Left cardiac atrium (tissue), 4 donors: ENCODE measurements around the gene IFIT3. TPM values are rescaled to one million over a fixed set of nuclear protein-coding genes. Genes with fewer than 3 reads are reported as not detected.
A peak's percentile ranks its signal among the peaks of the same experiment; 100 is the strongest.
"Not testable (repeated sequence)": the region's sequence is repeated elsewhere in the genome, so short reads cannot be mapped to it uniquely, and the experiment has no call there.

Experiments used
- ATAC-seq, 2 donors: fragments of 200-7000 bp; cut with Tn5 transposase; one replicate each; pipeline ENCODE4 v1.9.1; 2020; ENCODE audit warnings: mild to moderate bottlenecking in 2 of 2, moderate library complexity in 2 of 2
- DNase-seq: peaks from one replicate; pipeline ENCODE4 v3.0.0-alpha.2; 2020
- intact Hi-C, 2 donors: fragments of 100-400 bp; cut with DNase I; formaldehyde crosslinking; loops; one replicate each; pipeline versions ENCODE4 v1.14.1 to v1.15.1; 2022 to 2023
- total RNA-seq, 2 donors: library from RNA; stranded (reverse); fragmentation: NEBNext Ultra II Directional; extraction: Animal tissue kit (Norgen Biotek cat#: 25700); gene quantifications; one replicate each; pipeline ENCODE4 v1.2.1, GENCODE V29; 2021
- donor health status: DM: no; HTN: yes; CAD: no.
- donor health status: DM: no; HTN: yes; CAD: no; lungs with severe emphysema.
- donor health status: DM: yes; HTN: yes; CAD: no.
- donor health status: Dilated cardiomyopathy.

The IFIT3 gene
- total RNA-seq, 2 donors from 2014 or later, result 8.6 to 19.9 TPM

GRCh38 chr10:89348481-89348880, 20.7 kb downstream of the IFIT3 start:
- no peak for ATAC-seq

DNA sequence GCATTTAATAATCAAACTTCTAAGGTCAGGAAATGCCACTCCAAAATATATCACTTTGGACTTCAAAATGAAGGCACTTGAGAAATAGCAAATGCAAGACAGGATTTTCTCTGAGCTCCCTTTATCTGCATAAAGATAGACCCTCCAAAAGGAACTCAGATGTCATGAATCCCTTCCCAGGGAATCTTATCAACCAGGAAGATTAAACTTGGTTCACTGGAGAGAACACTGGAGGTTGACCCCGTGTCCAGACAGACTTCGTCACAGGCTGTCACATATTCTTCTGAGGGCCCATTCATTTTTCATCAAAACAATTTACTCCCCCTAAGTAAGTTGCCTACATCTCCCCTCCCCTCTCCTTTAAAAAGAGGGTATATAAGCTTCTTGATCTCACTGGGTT, 21.2 kb downstream of the IFIT3 start:
- DNase-seq, result no peak
- intact Hi-C loops, result no loop called here
- ATAC-seq, result no peak

More at GRCh38 chr10:89348481-89348880, 20.7 kb downstream of the IFIT3 start:
- DNase-seq, result no peak
- intact Hi-C loops, result no loop called here

- ATAC-seq (peak; percentile 38 to 68), DNase-seq (peak; percentile 48)
- intact Hi-C loops, result not testable (repeated sequence)
Observed at GRCh38 chr10:89350631-89351315, 23.0 kb downstream of the IFIT3 start.

- ATAC-seq, result peak; percentile 21 to 42
- intact Hi-C loops, result no loop called here
- no peak for DNase-seq
Observed at GRCh38 chr10:89351412-89351779, 23.6 kb downstream of the IFIT3 start.

- DNase-seq (peak; percentile 48), ATAC-seq (peak; percentile 50 to 83)
- intact Hi-C loops, result no loop called here
Observed at GRCh38 chr10:89351780-89352597, 24.2 kb downstream of the IFIT3 start.

- no peak for DNase-seq
- intact Hi-C loops, result no loop called here
- ATAC-seq, result no peak
Observed at GRCh38 chr10:89352802-89353201, 25.0 kb downstream of the IFIT3 start.

- DNase-seq (no peak), ATAC-seq (no peak)
- intact Hi-C loops, result no loop called here
Observed at GRCh38 chr10:89355394-89355931, 27.7 kb downstream of the IFIT3 start.

GRCh38 chr10:89357096-89357495, 29.3 kb downstream of the IFIT3 start:
- intact Hi-C loops, result no loop called here
- ATAC-seq, result no peak
- no peak for DNase-seq

GRCh38 chr10:89357975-89358374, 30.2 kb downstream of the IFIT3 start:
- ATAC-seq, result no peak
- intact Hi-C loops, result no loop called here

DNA sequence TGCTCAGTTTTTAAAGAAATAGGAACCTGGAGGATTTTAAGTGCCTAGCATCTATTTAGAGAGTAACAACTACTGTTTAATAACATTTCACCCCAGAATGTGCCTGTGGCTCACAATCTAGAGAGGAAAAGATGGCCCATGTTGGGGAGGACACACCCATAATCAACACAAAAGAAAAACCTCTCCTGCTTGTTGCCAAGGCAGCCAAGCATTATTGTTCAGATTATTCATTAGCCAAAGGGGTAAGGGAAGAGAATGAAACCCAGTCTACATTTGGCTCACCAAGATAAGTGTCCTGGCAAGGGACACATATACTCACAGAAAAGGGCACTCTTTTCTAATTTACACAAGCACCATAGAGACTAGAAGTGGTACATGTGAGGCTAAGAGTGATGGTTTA, 32.4 kb downstream of the IFIT3 start:
- intact Hi-C loops, result no loop called here
- DNase-seq, result no peak
- no peak for ATAC-seq

More at GRCh38 chr10:89357975-89358374, 30.2 kb downstream of the IFIT3 start:
- no peak for DNase-seq

DNA sequence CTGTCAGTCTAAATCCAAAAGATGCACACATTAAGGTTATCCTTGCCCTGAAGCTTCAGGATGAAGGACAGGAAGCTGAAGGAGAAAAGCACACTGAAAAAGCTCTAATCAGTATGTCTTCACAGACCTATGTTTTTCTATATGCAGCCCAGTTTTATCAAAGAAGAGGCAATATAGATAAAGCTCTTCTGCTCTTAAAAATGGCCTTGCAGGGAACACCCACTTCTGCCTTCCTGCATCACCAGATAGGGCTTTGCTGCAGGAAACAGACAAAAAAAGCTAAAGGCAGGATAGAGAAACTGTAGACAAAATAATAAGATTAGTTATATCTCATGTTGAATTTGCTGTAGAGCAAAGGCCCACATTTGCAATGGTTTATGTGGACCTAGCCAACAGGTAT, 35.1 kb downstream of the IFIT3 start:
- no peak for ATAC-seq
- intact Hi-C loops, result no loop called here
- DNase-seq, result no peak

GRCh38 chr10:89363729-89364442, 36.1 kb downstream of the IFIT3 start:
- DNase-seq (no peak), ATAC-seq (no peak)
- intact Hi-C loops, result no loop called here

- no peak for DNase-seq
- ATAC-seq, result no peak
- intact Hi-C loops, result no loop called here
Observed at GRCh38 chr10:89364531-89364930, 36.7 kb downstream of the IFIT3 start.

- intact Hi-C loops, result no loop called here
- DNase-seq, result no peak
- peak in 1 of 2 donors; percentile 51 for ATAC-seq
Observed at GRCh38 chr10:89367529-89367928, 39.7 kb downstream of the IFIT3 start.

DNA sequence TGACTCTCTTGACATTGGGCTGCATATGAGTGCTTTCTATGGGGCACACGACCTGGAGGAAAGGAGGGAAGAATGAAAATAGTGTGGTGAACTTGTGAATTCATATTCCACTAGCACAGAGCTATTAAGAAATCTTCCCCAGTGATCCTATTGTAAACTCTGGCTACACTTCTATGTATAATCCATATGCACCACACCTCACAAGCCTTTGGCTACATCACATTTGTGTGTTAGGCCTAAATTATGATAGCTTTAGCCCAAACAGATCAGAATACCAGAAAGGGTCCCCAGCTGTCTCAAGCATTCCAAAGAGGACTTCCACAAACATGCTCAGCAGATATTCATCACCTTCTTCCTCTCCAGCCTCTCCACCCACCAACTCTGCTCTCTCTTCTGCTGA, 40.3 kb downstream of the IFIT3 start:
- intact Hi-C loops, result no loop called here
- DNase-seq (no peak), ATAC-seq (no peak)

DNA sequence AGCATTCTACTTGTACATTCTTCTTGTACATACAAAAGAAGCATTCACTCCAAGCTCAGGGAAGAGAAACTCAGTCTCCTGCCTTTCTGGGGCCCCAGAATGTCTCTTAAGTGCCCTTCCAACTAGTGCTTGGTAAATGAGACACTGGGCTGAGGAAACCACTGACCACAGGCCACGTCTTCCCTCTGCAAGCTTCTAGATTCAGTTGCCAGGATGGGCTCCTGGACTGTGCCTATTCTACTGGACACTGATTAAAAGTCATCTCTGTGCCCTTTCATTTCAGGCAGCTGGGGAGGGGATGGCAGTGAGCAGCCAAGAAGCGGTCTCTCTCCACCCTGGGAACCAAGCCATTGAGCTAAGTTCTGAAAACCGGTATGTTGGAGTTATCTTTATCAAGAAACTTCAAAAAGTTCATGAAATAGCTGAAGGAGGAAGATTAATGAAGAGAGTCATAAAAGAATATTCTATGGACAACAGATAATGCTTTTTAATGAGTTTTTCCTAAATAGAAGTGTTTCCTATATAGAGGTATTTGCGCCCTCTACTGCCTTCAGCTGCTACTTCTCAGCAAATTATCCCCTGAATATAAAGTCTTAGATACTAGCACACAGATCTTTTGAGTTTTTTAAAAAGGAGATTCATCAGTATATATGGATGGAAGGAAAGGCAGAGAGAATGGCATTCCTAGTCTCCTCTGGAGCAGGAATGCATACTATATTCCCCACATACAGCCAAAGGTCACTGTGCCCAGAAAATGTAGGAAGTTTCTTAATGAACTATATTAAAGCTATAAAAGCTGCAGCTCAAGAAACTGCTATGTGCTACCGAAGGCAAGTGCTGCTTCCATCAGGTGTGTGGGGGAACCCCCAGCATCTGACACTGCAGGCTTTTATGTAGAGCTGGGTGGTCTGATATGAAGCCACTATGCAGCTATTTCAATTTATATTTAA, 41.6 kb downstream of the IFIT3 start:
- intact Hi-C loops, result no loop called here
- DNase-seq (no peak), ATAC-seq (peak; percentile 36 to 56)

- no peak for DNase-seq
- ATAC-seq, result no peak
- intact Hi-C loops, result no loop called here
Observed at GRCh38 chr10:89371079-89371478, 43.3 kb downstream of the IFIT3 start.

GRCh38 chr10:89371987-89372386, 44.2 kb downstream of the IFIT3 start:
- intact Hi-C loops, result no loop called here
- DNase-seq, result no peak
- ATAC-seq, result no peak
